GM12878 (cell line): ENCODE results near the gene TBC1D5. TPM values are rescaled to one million over a fixed set of nuclear protein-coding genes. Genes with fewer than 3 reads are reported as not detected.

ENCODE experiments used
- BACH1 ChIP-seq: fragments of 450-650 bp; IDR thresholded peaks from 2 replicates; pipeline ENCODE4 v1.6.1; 2017; ENCODE audit warnings: mild to moderate bottlenecking, borderline replicate concordance
- CBX5 ChIP-seq: sonication (generic); IDR thresholded peaks from 2 replicates; pipeline ENCODE4 v1.6.1; 2016; ENCODE audit warnings: low read depth, moderate library complexity, mild to moderate bottlenecking, inconsistent platforms
- CREB1 ChIP-seq: IDR thresholded peaks from 2 replicates; pipeline ENCODE4 v1.6.1; 2012; ENCODE audit warnings: low read depth, mild to moderate bottlenecking, inconsistent platforms
- CREM ChIP-seq: IDR thresholded peaks from 2 replicates; pipeline ENCODE4 v1.6.1; 2014; ENCODE audit warnings: antibody characterized with exemption, low read depth
- DPF2 ChIP-seq: fragments of 450-650 bp; IDR thresholded peaks from 2 replicates; pipeline ENCODE4 v1.6.1; 2017; ENCODE audit warnings: mild to moderate bottlenecking
- E4F1 ChIP-seq: fragments of 450-650 bp; IDR thresholded peaks from 2 replicates; pipeline ENCODE4 v1.6.1; 2018; ENCODE audit warnings: borderline replicate concordance, mild to moderate bottlenecking; ENCODE audit not compliant: partially characterized antibody
- EGR1 ChIP-seq, 2 experiments: IDR thresholded peaks; 1 replicate in 1 of 2; 2 replicates in 1 of 2; pipeline ENCODE4 v1.6.1; 2011 to 2012; ENCODE audit warnings: low read depth in 2 of 2, low read length in 2 of 2, borderline replicate concordance in 1 of 2, mild to moderate bottlenecking in 1 of 2, moderate library complexity in 1 of 2
- ETV6 ChIP-seq, 2 experiments: fragments of 450-650 bp in 1 of 2; IDR thresholded peaks in 1 of 2; conservative IDR thresholded peaks in 1 of 2; 2 replicates each; pipeline ENCODE4 v1.6.1; 2014; ENCODE audit warnings: antibody characterized with exemption in 1 of 2, borderline replicate concordance in 1 of 2, low read depth in 1 of 2, mild to moderate bottlenecking in 1 of 2, moderate library complexity in 1 of 2
- MTA3 ChIP-seq: IDR thresholded peaks from 2 replicates; pipeline ENCODE4 v1.6.1; 2012; ENCODE audit warnings: low read length, inconsistent platforms, borderline replicate concordance
- POLR2AphosphoS2 ChIP-seq: IDR thresholded peaks from 2 replicates; pipeline ENCODE4 v1.6.1; 2011; ENCODE audit warnings: low read depth, mild to moderate bottlenecking, low read length, improper control_type of control experiment, moderate library complexity
- PRDM15 ChIP-seq: fragments of 450-650 bp; formaldehyde crosslinking; IDR thresholded peaks from 2 replicates; pipeline ENCODE4 v1.4.0; 2020; ENCODE audit warnings: mild to moderate bottlenecking, moderate library complexity
- RAD21 ChIP-seq: IDR thresholded peaks from 2 replicates; pipeline ENCODE4 v1.6.1; 2011; ENCODE audit warnings: mild to moderate bottlenecking, low read depth, low read length, moderate library complexity; ENCODE audit not compliant: insufficient read depth
- RB1 ChIP-seq: fragments of 450-650 bp; formaldehyde crosslinking; IDR thresholded peaks from 2 replicates; pipeline ENCODE4 v1.6.1; 2017; ENCODE audit warnings: mild to moderate bottlenecking, borderline replicate concordance
- SIX5 ChIP-seq: IDR thresholded peaks from 2 replicates; pipeline ENCODE4 v1.6.1; 2011; ENCODE audit warnings: mild to moderate bottlenecking, low read depth, low read length, moderate library complexity; ENCODE audit not compliant: severe bottlenecking
- SMAD1 ChIP-seq: fragments of 450-650 bp; IDR thresholded peaks from 2 replicates; pipeline ENCODE4 v1.6.1; 2018; ENCODE audit warnings: mild to moderate bottlenecking, low read depth; ENCODE audit not compliant: partially characterized antibody
- SP1 ChIP-seq: IDR thresholded peaks from one replicate; pipeline ENCODE4 v1.6.1; 2011; ENCODE audit warnings: low read depth, low read length
- SPI1 ChIP-seq: IDR thresholded peaks from 2 replicates; pipeline ENCODE4 v1.6.1; 2011; ENCODE audit warnings: low read depth, mild to moderate bottlenecking, low read length, moderate library complexity, borderline replicate concordance; ENCODE audit not compliant: insufficient read depth
- TCF7 ChIP-seq: IDR thresholded peaks from 2 replicates; pipeline ENCODE4 v1.6.1; 2014; ENCODE audit warnings: antibody characterized with exemption, borderline replicate concordance
- ZNF687 ChIP-seq: fragments of 450-650 bp; IDR thresholded peaks from 2 replicates; pipeline ENCODE4 v1.6.1; 2017; ENCODE audit warnings: mild to moderate bottlenecking, moderate library complexity
- polyA plus RNA-seq, 11 experiments: library from polyadenylated mRNA; depleted of rRNA in 4 of 11; unstranded in 6 of 11; stranded (reverse) in 5 of 11; fragments of >200 nt; fragmentation: Nextera tagmentation in 4 of 11; fragmentation: Illumina TruSeq in 1 of 11; extraction: Ambion mirVana in 4 of 11; extraction: Trizol in 1 of 11; gene quantifications; 1 replicate in 1 of 11; 2 replicates in 10 of 11; pipeline versions ENCODE4 v1.2.1 to v1.2.3, GENCODE V29; 2011 to 2016; ENCODE audit warnings: inconsistent platforms in 2 of 11, missing spikeins in 2 of 11, low read depth in 1 of 11
- total RNA-seq, 4 experiments: library from RNA; depleted of rRNA in 3 of 4; stranded (reverse); fragments of >200 nt in 3 of 4; fragmentation: Illumina TruSeq in 1 of 4; extraction: Trizol in 1 of 4; gene quantifications; 2 replicates each; pipeline versions ENCODE4 v1.2.1 to v1.2.3, GENCODE V29; 2013 to 2021

Gene TBC1D5
- total and polyA plus RNA-seq, 10 of the 15 experiments (the other 5 are each of a cell fraction or from before 2014, with no cell fraction given) = 5.5 to 61.0 (median 43.8) TPM

- TF ChIP-seq E4F1 (no peak), ZNF687 (no peak), ETV6 (conservative IDR thresholded peaks at IDR 0.05 in 1 of 2, IDR thresholded peaks at IDR 0.05 in 1 of 2; ENCODE audit: borderline replicate concordance in 1 of 2, low read depth in 1 of 2) (peak in 1 of 2 experiments; percentile 79; a peak in 2 of 4 replicates), EGR1 (IDR thresholded peaks at IDR 0.05; ENCODE audit: borderline replicate concordance in 1 of 2, low read depth in 2 of 2, low read length in 2 of 2) (no peak), CREB1 (0 out of 2 replicates have a peak, but pooled peaks have one; percentile 40), RB1 (0 out of 2 replicates have a peak, but pooled peaks have one; percentile 19), TCF7 (peak; percentile 95), MTA3 (peak; percentile 74; the same call in 1 of the 2 replicates), SPI1 (peak; percentile 86), RAD21 (no peak), DPF2 (peak; percentile 83), SP1 (peak; percentile 40), CBX5 (0 out of 2 replicates have a peak, but pooled peaks have one; percentile 79), BACH1 (no peak; the same call in 1 of the 2 replicates), POLR2AphosphoS2 (no peak), CREM (peak; percentile 63), SMAD1 (peak; percentile 21), PRDM15 (CRISPR knock-in tag) (no peak), SIX5 (no peak)
Observed at GRCh38 chr3:17747174-17747889, 4.9 kb upstream of the TBC1D5 start (continued).
